Activated CD8-positive, alpha-beta memory T cell treated with anti-CD3 and anti-CD28 coated beads, Interleukin-2, amount 50 U/mL, for 1 hour (primary cell): Measurements from ENCODE around the gene NOL4L.
A peak's percentile ranks its signal among the peaks of the same experiment; 100 is the strongest.
"Not testable (repeated sequence)": the region's sequence is repeated elsewhere in the genome, so short reads cannot be mapped to it uniquely, and the experiment has no call there.

Experiments used
- DNase-seq: peaks from one replicate; pipeline ENCODE4 v3.0.0-alpha.2; 2020; ENCODE audit errors: extremely low read depth

The NOL4L gene

DNA sequence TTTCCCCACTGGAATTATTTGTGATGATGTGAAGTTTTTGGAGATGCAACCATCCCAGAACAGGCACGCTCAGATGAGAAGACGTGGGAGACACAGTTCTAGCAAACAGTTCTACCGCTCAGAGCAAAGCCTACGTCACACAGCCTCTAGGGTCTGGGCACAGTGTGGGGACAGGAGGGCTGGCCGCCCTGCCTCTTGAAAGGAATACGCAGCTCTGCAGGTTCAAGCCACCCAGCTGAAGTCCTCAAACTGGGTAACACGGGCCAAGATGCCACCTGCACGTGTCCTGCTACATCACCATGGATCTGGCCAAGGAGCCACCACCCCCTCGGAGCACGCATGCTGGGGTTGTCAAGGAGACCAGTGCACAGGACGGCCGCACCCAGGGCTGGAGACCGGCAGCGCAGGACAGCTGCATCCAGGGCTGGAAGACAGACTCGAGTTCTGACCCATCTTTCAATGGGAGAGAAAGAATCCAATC, 75.0 kb downstream of the NOL4L start:
- no peak for DNase-seq

DNA sequence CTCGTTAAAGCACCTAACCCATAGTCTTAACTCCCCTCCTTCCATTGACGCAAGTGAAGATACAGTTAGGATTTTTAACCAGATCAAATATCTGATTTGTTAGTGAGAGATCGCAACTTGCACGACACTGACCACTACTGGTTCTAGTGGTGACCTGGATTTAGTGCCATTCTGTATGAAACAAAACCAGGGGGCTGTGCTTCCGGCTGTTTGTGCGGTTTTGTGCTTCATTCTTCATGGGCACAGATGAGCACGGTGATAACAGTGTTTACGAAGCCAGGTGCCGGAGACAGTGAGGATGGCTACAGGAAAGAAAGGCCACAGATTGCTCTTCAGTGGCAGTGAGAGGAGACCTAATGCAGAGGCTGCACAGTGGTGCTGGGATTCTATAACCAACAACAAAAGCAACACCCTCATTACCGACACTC, 75.5 kb downstream of the NOL4L start:
- DNase-seq = peak; percentile 30

GRCh38 chr20:32508775-32509119, 76.4 kb downstream of the NOL4L start:
- DNase-seq = no peak

GRCh38 chr20:32507998-32508774, 76.9 kb downstream of the NOL4L start:
- DNase-seq = no peak

- no peak for DNase-seq
Observed at GRCh38 chr20:32506721-32507120, 78.4 kb downstream of the NOL4L start.

DNA sequence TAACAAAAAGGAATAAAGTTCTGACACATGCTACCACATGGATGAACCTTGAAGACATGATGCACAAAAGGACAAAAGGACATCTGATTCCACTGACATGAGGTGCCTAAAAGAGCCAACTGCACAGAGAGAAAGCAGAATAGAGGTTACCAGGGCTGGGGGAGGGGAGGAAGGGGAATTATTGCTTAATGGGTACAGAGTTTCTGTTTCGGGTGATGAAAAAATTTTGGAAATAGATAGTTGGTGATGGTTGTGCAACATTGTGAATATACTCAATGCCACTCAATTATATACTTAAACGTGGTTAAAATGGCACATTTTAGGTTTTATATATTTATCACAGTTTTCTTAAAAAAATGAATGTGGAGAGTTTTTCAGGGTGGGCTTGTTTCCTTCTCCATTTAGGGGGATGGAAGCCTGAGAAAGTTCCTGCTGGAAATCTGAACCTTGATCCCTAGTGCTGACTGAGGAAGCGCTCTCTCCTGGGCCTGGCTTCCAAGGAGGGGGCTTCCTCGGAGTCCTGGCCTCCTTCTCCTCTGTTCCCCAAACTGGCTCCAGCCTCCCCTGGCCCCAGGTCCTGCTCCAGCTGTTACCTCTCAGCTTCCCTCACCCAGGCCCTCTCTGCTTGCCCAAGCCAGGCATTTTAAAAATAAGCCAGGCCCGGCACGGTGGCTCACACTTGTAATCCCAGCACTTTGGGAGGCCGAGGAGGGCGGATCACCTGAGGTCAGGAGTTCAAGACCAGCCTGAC, 79.2 kb downstream of the NOL4L start:
- no peak for DNase-seq

DNA sequence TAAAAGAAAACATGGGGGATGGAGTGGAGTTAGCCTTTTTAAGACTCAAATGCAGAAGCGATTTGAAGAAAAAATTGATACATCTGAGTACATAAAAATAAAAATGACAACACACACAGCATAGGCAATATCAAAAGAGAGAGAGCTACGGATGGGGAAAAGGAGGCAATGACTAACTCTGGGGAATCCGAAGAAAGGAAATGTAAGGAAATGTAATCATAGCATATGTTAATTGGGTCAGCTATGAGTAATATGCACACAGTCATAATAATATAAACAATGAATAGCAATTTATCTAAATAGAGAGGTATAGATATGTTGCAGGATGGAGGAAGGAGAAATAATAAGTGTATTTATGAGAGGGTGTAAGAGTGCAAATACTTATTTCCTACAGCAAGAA, 83.4 kb downstream of the NOL4L start:
- no peak for DNase-seq

DNA sequence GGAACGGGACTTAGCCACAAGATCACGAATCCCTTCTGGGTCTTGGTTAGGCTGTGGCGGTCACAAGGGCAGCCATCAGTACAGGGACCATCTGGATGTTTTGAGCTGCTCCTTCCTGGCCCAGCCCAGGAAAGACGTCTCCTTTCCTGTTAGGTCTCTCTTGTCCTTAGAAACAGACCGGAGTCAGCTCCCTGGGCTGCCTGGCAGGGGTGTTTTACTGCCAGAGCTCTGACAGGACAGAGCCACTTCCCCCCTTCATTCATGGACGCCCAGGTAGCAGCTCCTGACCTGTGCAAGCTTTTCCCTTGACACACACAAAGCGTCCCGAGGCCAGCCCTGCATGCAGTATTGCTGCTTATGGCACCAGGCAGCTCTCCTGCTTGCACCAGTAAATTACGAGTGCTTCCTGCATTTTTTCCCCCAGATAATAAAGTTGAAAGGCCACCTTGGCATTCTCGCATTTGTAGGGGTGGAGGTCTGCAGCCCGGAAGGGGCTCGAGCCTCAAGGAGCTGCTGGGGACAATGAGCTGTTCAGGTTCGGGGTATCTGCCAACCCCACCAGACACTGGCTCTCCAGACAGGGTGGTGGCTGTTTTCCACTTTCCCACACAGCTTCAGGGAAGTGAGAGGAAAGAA, 87.4 kb downstream of the NOL4L start:
- DNase-seq = no peak

GRCh38 chr20:32496811-32497533, 88.2 kb downstream of the NOL4L start:
- DNase-seq = no peak

- DNase-seq = no peak
Observed at GRCh38 chr20:32495949-32496348, 89.2 kb downstream of the NOL4L start.

DNA sequence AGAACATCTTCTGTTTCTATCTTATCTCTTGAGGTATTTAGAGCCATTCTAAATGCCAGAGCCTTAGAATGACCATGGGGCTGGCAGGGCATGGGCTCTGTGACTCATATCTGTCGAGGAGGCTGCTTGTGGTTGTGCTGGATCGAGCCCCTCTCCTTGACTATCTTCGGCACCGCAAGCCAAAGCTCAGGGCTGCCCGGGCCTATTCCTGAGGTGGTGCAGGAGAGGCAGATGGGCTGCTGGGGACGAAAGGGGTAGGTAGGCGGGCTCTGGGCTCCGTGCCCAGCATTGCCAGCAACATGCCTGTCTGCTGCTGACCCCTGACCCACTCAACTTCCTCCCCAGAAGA, 89.9 kb downstream of the NOL4L start:
- DNase-seq = no peak

- DNase-seq = no peak
Observed at GRCh38 chr20:32494483-32495216, 90.5 kb downstream of the NOL4L start.

DNA sequence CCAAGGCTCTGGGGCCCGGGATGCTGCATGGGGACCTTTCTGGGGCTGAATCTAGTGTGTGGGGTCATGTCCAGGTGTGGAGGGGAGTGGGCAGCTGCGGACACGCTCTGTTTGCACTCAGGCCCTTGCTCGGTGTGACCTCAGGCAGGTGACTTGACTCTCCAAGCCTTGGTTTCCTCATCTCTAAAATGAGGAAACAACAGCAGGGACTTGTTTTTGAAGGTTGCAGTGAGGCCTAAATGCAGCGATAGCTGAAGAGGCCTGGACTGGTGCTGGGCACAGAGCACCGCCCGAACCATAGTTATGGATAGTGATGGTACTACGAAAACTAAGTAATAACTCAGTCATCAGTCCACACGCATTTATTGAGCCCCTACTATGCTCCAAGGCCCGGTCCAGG, 91.8 kb downstream of the NOL4L start:
- no peak for DNase-seq

- not testable (repeated sequence) for DNase-seq
Observed at GRCh38 chr20:32491764-32492151, 93.4 kb downstream of the NOL4L start.

DNA sequence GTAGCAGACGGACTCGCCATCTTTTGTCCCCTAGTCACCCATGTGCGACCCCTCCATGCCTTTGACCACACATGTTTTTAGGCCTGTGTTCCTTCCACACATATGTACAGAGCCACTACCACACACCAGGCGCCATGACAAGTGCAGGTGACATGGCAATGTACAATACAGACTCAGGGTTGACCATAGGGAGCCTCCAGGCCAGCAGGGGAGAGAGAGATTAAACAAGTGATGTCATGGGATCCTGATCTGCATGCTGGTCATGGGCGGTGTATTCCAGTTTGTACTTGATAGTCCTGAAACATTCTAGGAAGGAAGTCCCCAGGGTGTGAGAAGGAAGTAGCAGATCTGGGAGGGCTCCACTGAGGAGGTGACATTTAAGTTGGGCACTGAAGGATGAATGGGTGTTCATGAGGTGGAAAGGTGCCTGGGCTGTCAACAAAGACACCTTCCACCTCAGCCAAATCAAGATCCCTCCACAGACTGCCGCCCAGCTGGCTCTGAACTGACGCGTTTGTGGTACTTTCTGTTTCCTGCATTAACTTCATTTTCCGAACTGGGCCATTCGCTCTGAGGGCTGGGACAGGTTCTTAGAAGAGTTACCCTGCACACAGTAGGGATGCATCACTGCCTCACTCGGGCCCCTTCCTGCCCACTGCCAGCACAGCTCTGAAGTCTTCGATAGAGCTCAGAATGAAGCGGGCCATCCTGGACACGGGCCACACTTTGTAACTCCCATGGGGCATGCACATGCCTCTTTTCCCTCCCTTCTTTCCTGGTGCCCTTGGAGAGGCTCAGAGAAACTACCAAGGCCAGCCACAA, 94.0 kb downstream of the NOL4L start:
- no peak for DNase-seq

GRCh38 chr20:32488066-32488838, 96.9 kb downstream of the NOL4L start:
- DNase-seq = no peak

DNA sequence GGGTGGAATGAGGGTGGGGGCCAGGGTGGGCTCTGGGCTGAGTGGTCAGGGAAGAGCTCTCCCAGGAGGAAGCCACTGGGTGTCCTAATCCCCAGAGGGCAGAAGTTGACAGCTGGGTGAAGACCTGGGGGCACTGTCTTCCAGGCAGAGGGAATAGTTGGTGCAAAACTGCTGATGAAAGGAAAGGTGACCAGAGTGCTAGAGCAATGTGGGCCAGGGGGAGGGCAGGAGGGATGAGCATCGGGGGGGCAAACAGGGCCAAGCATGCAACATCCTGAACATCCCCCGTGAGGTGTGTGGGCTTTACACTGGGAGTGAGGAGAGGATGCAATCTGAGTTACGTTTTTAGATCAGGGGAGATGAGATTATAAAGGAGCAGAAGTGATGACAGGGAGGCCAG, 97.8 kb downstream of the NOL4L start:
- no peak for DNase-seq

DNA sequence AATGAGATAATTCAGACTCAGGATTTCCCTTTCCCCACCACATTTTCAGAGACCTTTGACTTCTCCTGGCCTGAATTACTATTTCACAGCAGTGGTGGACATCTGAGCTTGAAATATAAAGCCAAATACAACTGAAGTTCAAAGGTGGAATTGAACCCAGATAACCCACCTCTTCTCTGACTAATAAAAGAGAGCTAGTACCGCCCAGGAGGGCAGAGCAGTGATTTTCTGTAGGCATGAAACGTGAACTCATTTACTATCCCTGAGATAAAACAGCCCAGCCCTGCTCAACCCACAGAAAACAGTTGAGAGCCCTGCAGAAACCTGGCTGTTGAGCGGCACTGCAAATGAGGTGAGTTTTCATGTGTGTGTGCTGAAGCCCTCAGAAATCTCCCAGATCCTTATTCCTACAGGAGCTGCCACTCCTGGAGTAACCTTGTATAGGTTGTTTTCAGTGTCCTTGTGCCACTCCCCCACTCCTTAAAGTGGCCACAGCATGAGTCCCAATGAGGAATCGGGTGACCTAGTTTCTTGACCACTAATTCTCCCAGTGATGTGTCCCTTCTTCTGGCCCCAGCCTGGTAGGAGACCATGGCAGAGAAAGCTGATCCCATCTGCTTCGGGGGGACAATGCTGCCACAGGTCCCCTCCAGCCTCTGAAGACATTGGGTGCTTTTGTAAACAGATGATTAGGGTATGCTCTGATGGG, 99.2 kb downstream of the NOL4L start:
- no peak for DNase-seq
